Measurements from ENCODE around the gene PRR3. TPM values are rescaled to one million over a fixed set of nuclear protein-coding genes. Genes with fewer than 3 reads are reported as not detected.

Gene PRR3
- total and polyA plus RNA-seq, 4 donors, result 2.1 to 3.2 (median 2.4) TPM

GRCh38 chr6:30578051-30578450, 21.0 kb downstream of the PRR3 start:
- no peaks in the 10 kb centered on the region for H3K9me3 ChIP-seq (ENCODE audit: control insufficient read depth in 4 of 4, low read length in 3 of 4)
- TF ChIP-seq NR2F2 (IDR thresholded peaks at IDR 0.05) (no peak), HNF4G (IDR thresholded peaks at IDR 0.05) (no peak), CTCF (IDR thresholded peaks at IDR 0.05; ENCODE audit: low read depth, low read length, missing input control) (no peak), GABPA (IDR thresholded peaks at IDR 0.05 in 1 of 2, conservative IDR thresholded peaks at IDR 0.05 in 1 of 2) (no peak), YY1 (IDR thresholded peaks at IDR 0.05) (no peak), ZBTB33 (IDR thresholded peaks at IDR 0.05) (no peak), TAF1 (conservative IDR thresholded peaks at IDR 0.05) (no peak), MAX (IDR thresholded peaks at IDR 0.05) (no peak), SP1 (IDR thresholded peaks at IDR 0.05) (no peak), RAD21 (IDR thresholded peaks at IDR 0.05) (no peak)
- H3K27ac ChIP-seq (ENCODE audit: low read depth in 1 of 2, low read length in 2 of 2), result no peak overlapping the region
- peaks cover 0 to 8% (median 4%) of the 10 kb centered on the region in 4 donors for H3K4me1 ChIP-seq (ENCODE audit: control insufficient read depth in 4 of 4, insufficient read depth in 4 of 4, low read length in 3 of 4)
- no peak for DNase-seq (ENCODE audit: low spot score)
- peaks cover 14 to 55% (median 35%) of the 10 kb centered on the region in 4 donors for H3K36me3 ChIP-seq (ENCODE audit: control insufficient read depth in 4 of 4, insufficient read depth in 3 of 4, low read depth in 1 of 4, low read length in 3 of 4)
- H3K27me3 ChIP-seq (ENCODE audit: control insufficient read depth in 4 of 4, insufficient read depth in 4 of 4, low read length in 3 of 4), result no peaks in the 10 kb centered on the region
- H3K9ac ChIP-seq (ENCODE audit: low read depth in 1 of 2, low read length in 2 of 2), result no peak overlapping the region
- no peak overlapping the region for H3K4me3 ChIP-seq (ENCODE audit: low read depth in 1 of 3, low read length in 3 of 3)
- 98% methylated on average over 8 of the region's 8 CpGs for WGBS

GRCh38 chr6:30583921-30584320, 26.8 kb downstream of the PRR3 start:
- DNase-seq (ENCODE audit: low spot score), result no peak
- 82% methylated on average over 5 of the region's 5 CpGs for WGBS
- no peaks in the 10 kb centered on the region for H3K4me1 ChIP-seq (ENCODE audit: control insufficient read depth in 4 of 4, insufficient read depth in 4 of 4, low read length in 3 of 4)
- no peaks in the 10 kb centered on the region for H3K9me3 ChIP-seq (ENCODE audit: control insufficient read depth in 4 of 4, low read length in 3 of 4)
- no peak overlapping the region for H3K9ac ChIP-seq (ENCODE audit: low read depth in 1 of 2, low read length in 2 of 2)
- H3K4me3 ChIP-seq (ENCODE audit: low read depth in 1 of 3, low read length in 3 of 3), result no peak overlapping the region
- no peak for TF ChIP-seq CTCF (IDR thresholded peaks at IDR 0.05; ENCODE audit: low read depth, low read length, missing input control)
- TF ChIP-seq FOXA1 (IDR thresholded peaks at IDR 0.05), result no peak
- no peak for TF ChIP-seq RAD21 (IDR thresholded peaks at IDR 0.05)
- no peak for TF ChIP-seq TAF1 (conservative IDR thresholded peaks at IDR 0.05)
- TF ChIP-seq SP1 (IDR thresholded peaks at IDR 0.05), result no peak
- no peak for TF ChIP-seq GABPA (IDR thresholded peaks at IDR 0.05 in 1 of 2, conservative IDR thresholded peaks at IDR 0.05 in 1 of 2)
- no peaks in the 10 kb centered on the region for H3K27me3 ChIP-seq (ENCODE audit: control insufficient read depth in 4 of 4, insufficient read depth in 4 of 4, low read length in 3 of 4)
- no peak overlapping the region for H3K27ac ChIP-seq (ENCODE audit: low read depth in 1 of 2, low read length in 2 of 2)
- peaks cover 29 to 84% (median 64%) of the 10 kb centered on the region in 4 donors for H3K36me3 ChIP-seq (ENCODE audit: control insufficient read depth in 4 of 4, insufficient read depth in 3 of 4, low read depth in 1 of 4, low read length in 3 of 4)
